ENCODE results near the gene OR6Q1. TPM values are rescaled to one million over a fixed set of nuclear protein-coding genes. Genes with fewer than 3 reads are reported as not detected.
"Not testable (repeated sequence)": the region's sequence is repeated elsewhere in the genome, so short reads cannot be mapped to it uniquely, and the experiment has no call there.

Gene OR6Q1
- not detected for total RNA-seq
- not detected for polyA plus RNA-seq
- long read RNA-seq, donor 1 = 0 reads
- long read RNA-seq, donor 2 = 0 reads
- long read RNA-seq, donor 3 = 0 reads
- long read RNA-seq, donor 4 = 0 reads
- long read RNA-seq, donor 5 = 0 reads

GRCh38 chr11:58030653-58031052, at the start of gene OR6Q1:
Gene OR6Q1, plus strand, starts transcription at chr11:58030953. Its CDS starts 0 bp downstream, at chr11:58030953.
- Histone ChIP-seq H3K27ac (ENCODE audit: low read depth in 1 of 2, low read length in 1 of 2) (peak within 1 kb of the TSS in 1 of 2 donors; percentile 17), H3K4me3 (no peak within 1 kb of the TSS), H3K9ac (ENCODE audit: insufficient read depth in 1 of 2, low read length in 2 of 2) (no peak within 1 kb of the TSS), H3K36me3 (ENCODE audit: control insufficient read depth in 4 of 4, insufficient read depth in 4 of 4, low read length in 4 of 4) (no peaks in the 10 kb centered on the region), H3K9me3 (ENCODE audit: control insufficient read depth in 4 of 4, insufficient read depth in 3 of 4, low read length in 3 of 4) (peaks cover 0 to 2% (median 0%) of the 10 kb centered on the region in 4 donors), H3K4me1 (ENCODE audit: control insufficient read depth in 5 of 5, insufficient read depth in 5 of 5, low read length in 5 of 5) (peaks cover 0 to 25% (median 4%) of the 10 kb centered on the region in 5 donors), H3K27me3 (ENCODE audit: control insufficient read depth in 3 of 3, insufficient read depth in 3 of 3, low read length in 2 of 3) (no peaks in the 10 kb centered on the region)
- DNase-seq (no peak), ATAC-seq (ENCODE audit: insufficient read depth, low FRiP score) (no peak)
- TF ChIP-seq CTCF (IDR thresholded peaks at IDR 0.05; ENCODE audit: control extremely low read depth, extremely low read depth) = no peak

GRCh38 chr11:57981536-57981935, 49.2 kb upstream of the OR6Q1 start:
- ATAC-seq (ENCODE audit: insufficient read depth, low FRiP score) (no peak), DNase-seq (no peak)
- Histone ChIP-seq H3K27ac (ENCODE audit: low read depth in 1 of 2, low read length in 1 of 2) (no peak overlapping the region), H3K9ac (ENCODE audit: insufficient read depth in 1 of 2, low read length in 2 of 2) (no peak overlapping the region), H3K36me3 (ENCODE audit: control insufficient read depth in 4 of 4, insufficient read depth in 4 of 4, low read length in 4 of 4) (no peaks in the 10 kb centered on the region), H3K27me3 (ENCODE audit: control insufficient read depth in 3 of 3, insufficient read depth in 3 of 3, low read length in 2 of 3) (no peaks in the 10 kb centered on the region), H3K4me1 (ENCODE audit: control insufficient read depth in 5 of 5, insufficient read depth in 5 of 5, low read length in 5 of 5) (no peaks in the 10 kb centered on the region), H3K9me3 (ENCODE audit: control insufficient read depth in 4 of 4, insufficient read depth in 3 of 4, low read length in 3 of 4) (no peaks in the 10 kb centered on the region), H3K4me3 (no peak overlapping the region)
- no peak for TF ChIP-seq CTCF (IDR thresholded peaks at IDR 0.05; ENCODE audit: control extremely low read depth, extremely low read depth)
- 80 to 87% methylated on average over 3 of the region's 3 CpGs for WGBS, 2 donors

- WGBS, 2 donors = 74 to 78% methylated on average over 4 of the region's 4 CpGs
- no peaks in the 10 kb centered on the region for H3K36me3 ChIP-seq (ENCODE audit: control insufficient read depth in 4 of 4, insufficient read depth in 4 of 4, low read length in 4 of 4)
- H3K27ac ChIP-seq (ENCODE audit: low read depth in 1 of 2, low read length in 1 of 2) = no peak overlapping the region
- no peak for ATAC-seq (ENCODE audit: insufficient read depth, low FRiP score)
- no peaks in the 10 kb centered on the region for H3K27me3 ChIP-seq (ENCODE audit: control insufficient read depth in 3 of 3, insufficient read depth in 3 of 3, low read length in 2 of 3)
- no peak for TF ChIP-seq CTCF (IDR thresholded peaks at IDR 0.05; ENCODE audit: control extremely low read depth, extremely low read depth)
- DNase-seq = no peak
- H3K4me3 ChIP-seq = no peak overlapping the region
- H3K9me3 ChIP-seq (ENCODE audit: control insufficient read depth in 4 of 4, insufficient read depth in 3 of 4, low read length in 3 of 4) = peaks cover 0 to 4% (median 0%) of the 10 kb centered on the region in 4 donors
- H3K9ac ChIP-seq (ENCODE audit: insufficient read depth in 1 of 2, low read length in 2 of 2) = no peak overlapping the region
- H3K4me1 ChIP-seq (ENCODE audit: control insufficient read depth in 5 of 5, insufficient read depth in 5 of 5, low read length in 5 of 5) = no peaks in the 10 kb centered on the region
Measured at GRCh38 chr11:57982776-57983175, 48.0 kb upstream of the OR6Q1 start.

GRCh38 chr11:57983191-57983590, 47.6 kb upstream of the OR6Q1 start:
- ATAC-seq (ENCODE audit: insufficient read depth, low FRiP score) (no peak), DNase-seq (no peak)
- H3K4me3 ChIP-seq = no peak overlapping the region
- H3K27me3 ChIP-seq (ENCODE audit: control insufficient read depth in 3 of 3, insufficient read depth in 3 of 3, low read length in 2 of 3) = no peaks in the 10 kb centered on the region
- no peaks in the 10 kb centered on the region for H3K4me1 ChIP-seq (ENCODE audit: control insufficient read depth in 5 of 5, insufficient read depth in 5 of 5, low read length in 5 of 5)
- H3K9ac ChIP-seq (ENCODE audit: insufficient read depth in 1 of 2, low read length in 2 of 2) = no peak overlapping the region
- no peak for TF ChIP-seq CTCF (IDR thresholded peaks at IDR 0.05; ENCODE audit: control extremely low read depth, extremely low read depth)
- H3K27ac ChIP-seq (ENCODE audit: low read depth in 1 of 2, low read length in 1 of 2) = no peak overlapping the region
- H3K9me3 ChIP-seq (ENCODE audit: control insufficient read depth in 4 of 4, insufficient read depth in 3 of 4, low read length in 3 of 4) = peaks cover 0 to 6% (median 0%) of the 10 kb centered on the region in 4 donors
- no peaks in the 10 kb centered on the region for H3K36me3 ChIP-seq (ENCODE audit: control insufficient read depth in 4 of 4, insufficient read depth in 4 of 4, low read length in 4 of 4)
- 78 to 88% methylated on average over 3 of the region's 3 CpGs for WGBS, 2 donors

- H3K27me3 ChIP-seq (ENCODE audit: control insufficient read depth in 3 of 3, insufficient read depth in 3 of 3, low read length in 2 of 3); ATAC-seq (ENCODE audit: insufficient read depth, low FRiP score); H3K9ac ChIP-seq (ENCODE audit: insufficient read depth in 1 of 2, low read length in 2 of 2); DNase-seq; H3K9me3 ChIP-seq (ENCODE audit: control insufficient read depth in 4 of 4, insufficient read depth in 3 of 4, low read length in 3 of 4); H3K27ac ChIP-seq (ENCODE audit: low read depth in 1 of 2, low read length in 1 of 2); H3K4me3 ChIP-seq; H3K36me3 ChIP-seq (ENCODE audit: control insufficient read depth in 4 of 4, insufficient read depth in 4 of 4, low read length in 4 of 4); H3K4me1 ChIP-seq (ENCODE audit: control insufficient read depth in 5 of 5, insufficient read depth in 5 of 5, low read length in 5 of 5): not testable (repeated sequence)
- 73 to 83% methylated on average over 12 to 13 of the region's 13 CpGs for WGBS, 2 donors
Measured at GRCh38 chr11:57999523-57999922, 31.2 kb upstream of the OR6Q1 start.
